GM12878 (cell line): ENCODE measurements around the gene TNK2. TPM values are rescaled to one million over a fixed set of nuclear protein-coding genes. Genes with fewer than 3 reads are reported as not detected.

Experiments
- ATAC-seq: fragments of 200-7000 bp; cut with Tn5 transposase; 3 replicates; pipeline ENCODE4 v1.9.1; 2020; ENCODE audit warnings: mild to moderate bottlenecking, moderate library complexity
- BruUV-seq: library from RNA; stranded (reverse); fragments of 400-500 nt; replicated peaks from 2 replicates; lab custom pipeline; 2021; lab: Mats Ljungman, UMichigan
- CTCF ChIA-PET: fragments of 300-600 bp; sonication (Branson Sonifier 250); formaldehyde crosslinking; extraction: SDS; loops from one replicate; lab custom pipeline; 2021; ENCODE audit warnings: inconsistent platforms; lab: Yijun Ruan, JAX
- POLR2A ChIA-PET: fragments of 350-600 bp; formaldehyde crosslinking; extraction: SDS; loops from one replicate; lab custom pipeline; 2021; ENCODE audit warnings: inconsistent platforms; lab: Charles Lee
- RAD21 ChIA-PET: fragments of 300-600 bp; sonication (Branson Sonifier 250); formaldehyde crosslinking; loops from one replicate; lab custom pipeline; 2023; ENCODE audit warnings: antibody characterized with exemption; ENCODE audit not compliant: unreplicated experiment; lab: Charles Lee
- SMC1A ChIA-PET: fragments of 300-600 bp; sonication (Branson Sonifier 250); formaldehyde crosslinking; loops from one replicate; lab custom pipeline; 2023; ENCODE audit not compliant: unreplicated experiment, uncharacterized antibody; lab: Charles Lee
- DNase-seq: peaks from one replicate; pipeline ENCODE4 v3.0.0-alpha.2; 2011; ENCODE audit warnings: low read depth, low spot score
- FAIRE-seq: peaks from 3 replicates; lab custom pipeline; 2011; peaks lifted over from hg19 to GRCh38; lab: Jason Lieb, UNC
- H2AFZ ChIP-seq: 2 replicates; pipeline ENCODE4 v1.6.0; 2011; ENCODE audit warnings: low read depth, low read length, control low read depth; ENCODE audit not compliant: control insufficient read depth
- H3K27ac ChIP-seq: 2 replicates; pipeline ENCODE4 v1.5.1; 2011; ENCODE audit warnings: control low read depth; ENCODE audit not compliant: control insufficient read depth, insufficient read depth
- H3K27me3 ChIP-seq, 2 experiments: replicated peaks in 1 of 2; 2 replicates each; pipeline versions ENCODE4 v1.6.0 to v1.6.1; 2011; ENCODE audit warnings: low read length in 1 of 2; ENCODE audit not compliant: control insufficient read depth in 2 of 2, insufficient read depth in 2 of 2
- H3K36me3 ChIP-seq, 2 experiments: 2 replicates each; pipeline ENCODE4 v1.5.1; 2011; ENCODE audit warnings: low read length in 1 of 2; ENCODE audit not compliant: control insufficient read depth in 2 of 2, insufficient read depth in 2 of 2
- H3K4me1 ChIP-seq: 2 replicates; pipeline ENCODE4 v1.6.1; 2011; ENCODE audit warnings: mild to moderate bottlenecking, low read length, moderate library complexity, mixed read lengths; ENCODE audit not compliant: control insufficient read depth, insufficient read depth
- H3K4me2 ChIP-seq: 2 replicates; pipeline ENCODE4 v1.6.0; 2011; ENCODE audit warnings: control low read depth; ENCODE audit not compliant: control insufficient read depth, insufficient read depth
- H3K4me3 ChIP-seq: fragments of 200-600 bp; sonication (generic); 2 replicates; pipeline ENCODE4 v1.5.1; 2016
- H3K79me2 ChIP-seq: 2 replicates; pipeline ENCODE4 v1.6.0; 2011; ENCODE audit warnings: low read length; ENCODE audit not compliant: control insufficient read depth, insufficient read depth
- H3K9ac ChIP-seq: 2 replicates; pipeline ENCODE4 v1.8.0; 2011; ENCODE audit warnings: low read length, control low read depth, mixed read lengths; ENCODE audit not compliant: control insufficient read depth, insufficient read depth
- H3K9me3 ChIP-seq: replicated peaks from 3 replicates; pipeline ENCODE4 v1.5.1; 2011; ENCODE audit warnings: mild to moderate bottlenecking, low read length; ENCODE audit not compliant: control insufficient read depth, insufficient read depth
- H4K20me1 ChIP-seq: 2 replicates; pipeline ENCODE4 v1.6.0; 2011; ENCODE audit not compliant: control insufficient read depth, insufficient read depth
- MAX ChIP-seq: IDR thresholded peaks from 2 replicates; pipeline ENCODE4 v1.6.1; 2012; ENCODE audit warnings: low read depth, low read length, improper control_type of control experiment
- NR2F1 ChIP-seq: fragments of 450-650 bp; conservative IDR thresholded peaks from 2 replicates; pipeline ENCODE4 v1.6.1; 2017; ENCODE audit warnings: mild to moderate bottlenecking
- RCOR1 ChIP-seq: conservative IDR thresholded peaks from 2 replicates; pipeline ENCODE4 v1.6.1; 2012; ENCODE audit warnings: low read depth, low read length, improper control_type of control experiment
- SMAD5 ChIP-seq: IDR thresholded peaks from 2 replicates; pipeline ENCODE4 v1.6.1; 2016; ENCODE audit warnings: antibody characterized with exemption, low read depth
- ZNF207 ChIP-seq: fragments of 450-650 bp; IDR thresholded peaks from 2 replicates; pipeline ENCODE4 v1.6.1; 2014; ENCODE audit warnings: antibody characterized with exemption, mild to moderate bottlenecking, borderline replicate concordance
- ZNF217 ChIP-seq: fragments of 450-650 bp; IDR thresholded peaks from 2 replicates; pipeline ENCODE4 v1.6.1; 2017; ENCODE audit warnings: antibody characterized with exemption, mild to moderate bottlenecking
- WGBS: methylation state at CpG from one replicate; pipeline ENCODE4 v1.1.6; 2016; ENCODE audit warnings: low lambda C conversion rate; ENCODE audit not compliant: insufficient replicate concordance, insufficient coverage; ENCODE audit errors: missing lambda C conversion rate; 5-methylcytosine and 5-hydroxymethylcytosine counted together
- in situ Hi-C: fragments of 300-500 bp; cut with MboI; formaldehyde crosslinking; loops from 9 replicates; pipeline ENCODE4 v1.14.3; 2018; ENCODE audit warnings: mixed read lengths
- intact Hi-C: fragments of 100-400 bp; cut with micrococcal nuclease; formaldehyde crosslinking; loops from one replicate; pipeline ENCODE4 v1.14.2; 2022; ENCODE audit not compliant: unreplicated experiment
- polyA plus RNA-seq, 11 experiments: library from polyadenylated mRNA; depleted of rRNA in 4 of 11; unstranded in 6 of 11; stranded (reverse) in 5 of 11; fragments of >200 nt; fragmentation: Nextera tagmentation in 4 of 11; fragmentation: Illumina TruSeq in 1 of 11; extraction: Ambion mirVana in 4 of 11; extraction: Trizol in 1 of 11; gene quantifications; 1 replicate in 1 of 11; 2 replicates in 10 of 11; pipeline versions ENCODE4 v1.2.1 to v1.2.3, GENCODE V29; 2011 to 2016; ENCODE audit warnings: inconsistent platforms in 2 of 11, missing spikeins in 2 of 11, low read depth in 1 of 11
- total RNA-seq, 4 experiments: library from RNA; depleted of rRNA in 3 of 4; stranded (reverse); fragments of >200 nt in 3 of 4; fragmentation: Illumina TruSeq in 1 of 4; extraction: Trizol in 1 of 4; gene quantifications; 2 replicates each; pipeline versions ENCODE4 v1.2.1 to v1.2.3, GENCODE V29; 2013 to 2021

Gene TNK2
- total and polyA plus RNA-seq, 10 of the 15 experiments (the other 5 are each of a cell fraction or from before 2014, with no cell fraction given) = 0.13 to 47.8 (median 10.8) TPM

DNA sequence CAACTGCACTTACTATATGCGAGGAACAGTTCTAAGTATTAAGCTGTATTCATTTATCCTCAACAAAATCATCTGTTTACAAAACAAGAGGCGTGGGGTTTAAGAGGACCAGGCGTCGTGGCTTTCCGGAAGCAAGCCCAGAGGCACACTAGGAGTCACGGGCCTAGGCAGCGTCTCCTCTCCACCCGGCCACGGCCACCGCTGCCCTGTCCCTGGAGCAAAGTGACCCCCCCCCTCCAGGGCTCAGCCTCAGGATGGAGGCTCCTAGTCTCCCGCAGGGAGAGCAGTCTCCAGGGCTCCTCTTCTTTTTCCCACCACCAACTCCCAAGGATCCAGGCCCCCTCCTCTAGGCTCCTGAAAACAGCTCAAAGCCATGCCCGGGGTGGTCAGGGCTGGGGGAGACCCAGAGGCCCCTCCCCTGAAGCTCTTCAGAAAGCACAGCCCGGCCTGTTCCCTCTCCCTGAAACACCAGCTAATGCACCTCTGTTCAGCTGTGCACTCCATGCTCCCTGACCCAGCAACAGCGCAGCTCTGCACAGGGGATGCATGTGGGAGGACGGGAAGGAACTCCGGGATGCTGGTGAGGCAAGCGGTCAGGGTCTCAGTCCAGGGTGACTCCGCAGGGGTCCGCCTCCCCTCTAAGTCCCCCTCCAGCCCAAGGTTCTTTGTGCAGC, 16.8 kb downstream of the TNK2 start:
- WGBS = 92% methylated on average over 19 of the region's 19 CpGs
- ChIA-PET SMC1A (interaction anchor here (0.9 kb wide), 1 partner anchor 20 kb away, joined by 3 read pairs; no protein-coding TSS in a partner anchor), POLR2A (interaction anchor here (1.1 kb wide), 1 partner anchor 19 kb away, joined by 3 read pairs; no protein-coding TSS in a partner anchor), RAD21 (interaction anchor here (1.3 kb wide), 1 partner anchor 15 kb away, joined by 4 read pairs; no protein-coding TSS in a partner anchor), CTCF (interaction anchor here (1.0 to 1.8 kb wide), 3 partner anchors 9 to 23 kb away, joined by 3 to 6 read pairs (median 3); no protein-coding TSS in a partner anchor)
- Histone ChIP-seq H3K27me3 (no peaks in the 10 kb centered on the region), H3K4me1 (peaks cover 11% of the 10 kb centered on the region), H3K36me3 (peaks cover 4 to 8% of the 10 kb centered on the region in 2 experiments; a peak in 3 of 4 replicates), H3K4me2 (no peak overlapping the region), H3K9ac (no peak overlapping the region), H2AFZ (no peak overlapping the region), H3K79me2 (peaks cover 26% of the 10 kb centered on the region), H3K9me3 (no peaks in the 10 kb centered on the region), H3K4me3 (no peak overlapping the region), H3K27ac (no peak overlapping the region), H4K20me1 (peaks cover 4% of the 10 kb centered on the region; the same call in 1 of the 2 replicates)
- no peak for DNase-seq
- in situ Hi-C loops = loop anchor here (5.0 kb wide), 1 partner anchor 34 kb away; no protein-coding TSS in a partner anchor
- intact Hi-C loops = no loop called here
- ATAC-seq = no peak
- FAIRE-seq = no peak
- TF ChIP-seq SMAD5 (no peak), RCOR1 (no peak), MAX (no peak), NR2F1 (no peak), ZNF207 (no peak), ZNF217 (no peak)
- BruUV-seq = no TSS peak
